COLO668 (cell line): ENCODE results near the gene WDR62.
A peak's percentile ranks its signal among the peaks of the same experiment; 100 is the strongest.
"Not testable (repeated sequence)": the region's sequence is repeated elsewhere in the genome, so short reads cannot be mapped to it uniquely, and the experiment has no call there.

Experiments used
- DNase-seq: peaks from one replicate; lab custom pipeline; 2025; ENCODE audit not compliant: unreplicated experiment; lab: John Stamatoyannopoulos, UW

Gene WDR62

GRCh38 chr19:36106991-36107390 lies 52.3 kb downstream of the WDR62 start:
- no peak for DNase-seq

GRCh38 chr19:36108684-36109083 lies 54.0 kb downstream of the WDR62 start:
- no peak for DNase-seq

- peak; percentile 27 for DNase-seq
Observed at GRCh38 chr19:36110487-36111199, 55.9 kb downstream of the WDR62 start, which contains the start of gene OVOL3. Gene OVOL3, plus strand, starts transcription at chr19:36111143. Its CDS starts 60 bp downstream, at chr19:36111203.

- no peak for DNase-seq
Observed at GRCh38 chr19:36111200-36111539, 56.5 kb downstream of the WDR62 start.

- DNase-seq = no peak
Observed at GRCh38 chr19:36112678-36113077, 58.0 kb downstream of the WDR62 start.

- no peak for DNase-seq
Observed at GRCh38 chr19:36113425-36113824, 58.7 kb downstream of the WDR62 start.

- DNase-seq = peak; percentile 70
Observed at GRCh38 chr19:36113894-36114720, 59.4 kb downstream of the WDR62 start.

GRCh38 chr19:36114721-36115452 lies 60.2 kb downstream of the WDR62 start, which contains the start of gene POLR2I:
Gene POLR2I, minus strand, starts transcription at chr19:36114875. Its CDS starts 19 bp downstream, at chr19:36114856.
- DNase-seq = peak; percentile 98

- DNase-seq = peak; percentile 84
Observed at GRCh38 chr19:36115453-36116343, 61.0 kb downstream of the WDR62 start, which contains the start of gene TBCB. Gene TBCB, plus strand, starts transcription at chr19:36115468. Its CDS starts 93 bp downstream, at chr19:36115561.

- DNase-seq = no peak
Observed at GRCh38 chr19:36116344-36116637, 61.6 kb downstream of the WDR62 start.

- DNase-seq = peak; percentile 94
Observed at GRCh38 chr19:36120092-36120983, 65.6 kb downstream of the WDR62 start.

GRCh38 chr19:36120984-36121358 lies 66.3 kb downstream of the WDR62 start:
- DNase-seq = no peak

GRCh38 chr19:36121486-36122124 lies 66.9 kb downstream of the WDR62 start:
- no peak for DNase-seq

GRCh38 chr19:36125557-36125956 lies 70.9 kb downstream of the WDR62 start:
- DNase-seq = no peak

GRCh38 chr19:36128392-36128736 lies 73.7 kb downstream of the WDR62 start:
- DNase-seq = peak; percentile 41

- DNase-seq = not testable (repeated sequence)
Observed at GRCh38 chr19:36131221-36131620, 76.5 kb downstream of the WDR62 start.

GRCh38 chr19:36134867-36135266 lies 80.2 kb downstream of the WDR62 start:
- DNase-seq = not testable (repeated sequence)

GRCh38 chr19:36136964-36137686 lies 82.4 kb downstream of the WDR62 start:
- DNase-seq = peak; percentile 45

GRCh38 chr19:36139120-36139472 lies 84.4 kb downstream of the WDR62 start:
- no peak for DNase-seq
